DMS 273 (cell line): ENCODE data around the gene WNT16.
A peak's percentile ranks its signal among the peaks of the same experiment; 100 is the strongest.
"Not testable (repeated sequence)": the region's sequence is repeated elsewhere in the genome, so short reads cannot be mapped to it uniquely, and the experiment has no call there.

Experiments used
- DNase-seq: peaks from one replicate; lab custom pipeline; 2025; ENCODE audit not compliant: unreplicated experiment; lab: John Stamatoyannopoulos, UW

The WNT16 gene, protein sequence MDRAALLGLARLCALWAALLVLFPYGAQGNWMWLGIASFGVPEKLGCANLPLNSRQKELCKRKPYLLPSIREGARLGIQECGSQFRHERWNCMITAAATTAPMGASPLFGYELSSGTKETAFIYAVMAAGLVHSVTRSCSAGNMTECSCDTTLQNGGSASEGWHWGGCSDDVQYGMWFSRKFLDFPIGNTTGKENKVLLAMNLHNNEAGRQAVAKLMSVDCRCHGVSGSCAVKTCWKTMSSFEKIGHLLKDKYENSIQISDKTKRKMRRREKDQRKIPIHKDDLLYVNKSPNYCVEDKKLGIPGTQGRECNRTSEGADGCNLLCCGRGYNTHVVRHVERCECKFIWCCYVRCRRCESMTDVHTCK

DNA sequence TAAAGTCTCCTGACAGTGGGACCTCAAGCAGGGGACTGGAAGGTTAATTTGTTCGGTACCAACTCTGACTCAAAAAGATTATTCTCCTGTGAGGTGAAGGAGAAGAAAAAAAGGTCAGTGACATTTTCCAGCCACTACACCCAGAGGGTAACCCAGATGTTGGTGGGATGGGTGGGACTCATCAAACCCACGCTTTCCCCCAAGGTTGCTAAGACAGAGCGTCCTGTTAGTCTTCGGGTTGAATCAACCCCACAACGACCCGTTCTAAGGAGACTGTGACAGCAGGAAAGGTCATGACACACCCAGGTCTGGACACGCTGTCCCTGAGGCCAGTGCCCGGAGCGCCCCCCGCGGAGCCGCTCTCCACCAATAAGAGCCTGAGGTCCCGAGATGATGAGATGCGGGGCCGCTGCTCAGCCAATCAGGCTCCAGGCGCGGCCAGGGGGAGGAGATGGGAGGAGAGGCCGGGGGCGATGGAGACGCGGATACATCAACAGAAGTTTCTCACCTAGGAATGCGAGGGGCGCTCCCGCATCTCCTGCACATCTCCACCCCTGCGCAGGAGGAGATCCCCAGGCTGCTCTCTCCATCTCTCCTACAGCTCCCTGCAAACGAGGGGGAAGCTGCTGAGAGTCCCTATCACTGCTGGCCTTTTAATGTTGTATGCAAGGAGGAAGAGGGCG lies at the start of gene WNT16:
WNT16 (plus strand) TSS at position 493 of the 683 bp plus-strand sequence. CDS start 293 bp downstream, outside the sequence.
- no peak for DNase-seq

DNA sequence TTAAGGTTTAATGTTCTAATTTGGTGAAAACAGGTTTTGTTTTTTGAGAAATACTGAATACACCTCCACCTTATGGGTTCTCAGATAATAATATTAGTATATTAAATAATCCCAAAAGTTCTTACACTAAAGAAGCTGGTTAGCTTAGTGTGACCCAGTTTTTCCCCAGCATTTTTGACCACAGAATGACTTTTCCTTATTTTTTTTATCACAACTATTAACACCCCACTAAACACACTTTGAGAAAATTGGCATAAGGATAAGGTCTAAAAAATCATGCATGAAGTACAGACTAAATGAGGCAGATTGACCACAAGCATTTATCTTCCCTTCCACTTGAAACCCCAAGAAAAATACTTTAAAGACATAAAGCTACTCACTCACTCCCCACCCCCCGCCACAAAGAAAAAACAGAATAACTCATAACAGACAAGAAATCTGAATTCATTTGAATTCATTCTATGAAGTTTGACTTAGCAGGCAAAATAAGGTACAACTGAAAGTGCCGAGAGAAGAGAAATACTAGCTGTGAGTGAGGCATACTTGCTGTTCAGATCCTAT lies 49.7 kb upstream of the WNT16 start:
- DNase-seq: no peak

DNA sequence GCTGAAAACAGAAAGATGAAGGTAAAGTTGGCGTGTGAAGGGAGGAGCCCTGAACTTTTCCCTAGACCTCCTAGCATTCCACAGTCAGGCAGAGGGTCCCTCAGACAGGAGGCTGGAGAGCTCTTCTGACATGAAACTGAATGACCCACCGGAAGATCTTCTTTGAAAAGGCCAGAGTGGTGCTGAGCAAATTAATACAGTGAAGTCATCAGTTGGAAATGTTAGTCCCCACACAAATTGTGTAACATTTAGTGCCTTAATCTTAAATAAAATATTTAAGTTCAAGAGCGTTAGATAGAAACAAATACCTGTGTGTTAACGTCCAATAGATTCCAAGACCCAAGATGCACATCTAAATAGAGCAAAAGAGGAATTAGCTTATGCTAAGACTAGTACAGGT lies 49.0 kb upstream of the WNT16 start:
- DNase-seq: no peak

DNA sequence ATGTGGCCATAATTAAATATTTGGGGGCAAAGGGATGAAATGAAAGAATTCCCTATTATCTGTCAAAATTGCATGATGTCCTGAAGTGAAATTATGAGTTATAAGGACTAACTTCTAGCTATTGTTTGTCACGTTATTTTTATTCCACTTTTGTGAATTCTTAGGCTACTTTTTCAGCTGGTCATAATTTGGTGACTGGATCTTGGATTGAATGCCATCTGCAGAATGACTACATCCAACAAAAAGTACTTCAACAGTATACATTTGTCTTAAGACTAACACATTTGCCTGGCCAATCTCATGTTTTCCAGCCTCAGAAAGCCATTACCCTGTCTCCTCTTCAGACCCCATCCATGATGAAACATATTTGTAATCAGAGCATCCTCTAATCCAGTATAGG lies 48.1 kb upstream of the WNT16 start:
- DNase-seq: no peak

DNA sequence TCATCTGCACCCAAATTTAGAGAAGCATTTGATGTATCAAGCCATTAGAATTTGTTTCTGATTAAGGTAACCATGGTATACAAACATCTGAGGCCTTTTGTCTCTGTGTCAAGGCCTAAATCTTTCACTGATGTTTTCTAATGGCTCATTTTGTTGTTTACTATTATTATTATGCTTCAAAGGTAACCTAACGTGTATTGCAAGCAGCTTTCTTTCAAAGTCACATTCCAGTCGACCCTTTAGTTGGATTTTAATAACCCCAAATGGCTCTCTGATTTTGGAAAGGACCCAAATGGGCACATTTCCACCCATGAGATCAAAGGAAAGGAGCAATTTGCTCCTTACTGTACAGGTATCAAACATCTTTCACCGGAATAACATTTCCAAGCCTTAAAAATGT lies 46.7 kb upstream of the WNT16 start:
- DNase-seq: no peak

DNA sequence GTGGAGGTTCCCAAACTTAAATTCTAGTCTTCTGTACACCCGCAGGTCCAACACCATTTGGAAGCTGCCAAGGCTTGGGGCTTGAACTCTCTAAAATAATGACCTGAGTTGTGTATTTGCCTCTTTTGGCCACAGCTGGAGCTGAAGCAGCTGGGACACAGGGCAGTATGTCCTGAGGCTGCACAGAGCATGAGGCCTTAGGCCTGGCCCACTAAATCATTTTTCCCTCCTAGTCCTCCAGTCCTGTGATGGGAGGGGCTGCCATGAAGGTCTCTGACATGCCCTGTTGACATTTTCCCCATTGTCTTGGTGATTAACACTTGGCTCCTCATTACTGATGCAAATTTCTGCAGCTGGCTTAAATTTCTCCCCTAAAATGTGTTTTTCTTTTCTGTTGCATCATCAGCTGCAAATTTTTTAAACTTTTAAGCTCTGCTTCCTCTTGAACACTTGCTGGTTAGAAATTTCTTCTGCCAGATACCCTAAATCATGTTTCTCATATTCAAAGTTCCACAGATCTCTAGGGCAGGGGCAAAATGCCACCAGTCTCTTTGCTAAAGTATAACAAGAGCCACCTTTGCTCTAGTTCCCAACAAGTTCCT lies 43.6 kb upstream of the WNT16 start:
- no peak for DNase-seq

DNA sequence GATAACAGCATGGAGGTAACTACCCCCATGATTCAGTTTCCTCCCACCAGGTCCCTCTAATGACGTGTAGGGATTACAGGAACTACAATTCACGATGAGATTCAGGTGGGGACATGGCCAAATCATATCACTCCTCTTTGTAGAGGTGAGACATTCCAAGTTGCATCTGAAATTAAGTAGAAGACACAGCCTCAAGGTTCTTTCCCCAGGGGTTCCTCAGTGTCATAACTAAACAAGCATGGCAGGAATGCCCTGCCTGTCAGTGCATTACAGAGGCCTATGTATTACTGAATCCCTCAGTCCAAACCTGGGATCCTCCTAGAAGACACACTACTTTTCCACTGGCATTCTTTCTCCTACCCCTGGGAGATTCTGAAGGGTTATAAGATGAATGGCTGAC lies 42.6 kb upstream of the WNT16 start:
- DNase-seq: no peak

DNA sequence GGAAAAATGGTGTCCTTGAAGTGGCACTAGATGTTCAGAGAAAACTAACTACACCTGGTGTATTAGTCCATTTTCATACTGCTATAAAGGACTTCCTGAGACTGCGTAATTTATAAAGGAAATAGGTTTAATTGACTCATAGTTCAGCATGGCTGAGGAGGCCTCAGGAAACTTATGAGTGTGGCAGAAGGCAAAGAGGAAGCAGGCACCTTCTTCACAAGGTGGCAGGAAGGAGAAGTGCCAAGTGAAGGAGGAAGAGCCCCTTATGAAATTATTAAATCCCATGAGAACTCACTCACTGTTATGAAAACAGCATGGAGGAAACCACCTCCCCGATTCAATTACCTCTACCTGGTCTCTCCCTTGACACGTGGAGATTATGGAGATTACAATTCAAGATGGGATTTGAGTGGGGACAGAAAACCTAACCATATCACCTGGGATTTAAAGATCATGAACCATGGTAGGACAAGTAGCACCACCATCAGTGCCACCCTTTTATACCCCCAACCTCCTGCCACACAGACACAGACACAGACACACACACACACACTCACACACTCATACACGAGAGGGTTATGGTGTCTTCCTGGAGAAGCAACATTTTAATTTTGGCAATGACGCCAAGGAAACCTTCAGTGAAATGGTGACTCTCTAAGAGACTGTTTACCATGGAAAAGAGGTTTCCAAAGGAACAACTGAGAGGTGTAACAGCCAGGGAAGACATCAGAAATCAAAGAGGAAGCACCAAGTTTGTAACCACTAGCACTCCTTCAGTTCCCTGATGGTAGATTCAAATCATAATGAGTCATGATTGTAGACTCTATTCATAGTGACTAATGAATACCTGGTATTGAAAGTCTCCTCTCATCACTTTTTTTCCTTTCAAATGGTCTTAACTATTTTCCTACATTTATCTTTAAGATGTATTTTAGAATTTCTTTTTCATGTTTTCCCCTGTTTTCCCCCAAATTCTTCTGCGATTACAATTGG lies 41.8 kb upstream of the WNT16 start:
- DNase-seq: no peak

DNA sequence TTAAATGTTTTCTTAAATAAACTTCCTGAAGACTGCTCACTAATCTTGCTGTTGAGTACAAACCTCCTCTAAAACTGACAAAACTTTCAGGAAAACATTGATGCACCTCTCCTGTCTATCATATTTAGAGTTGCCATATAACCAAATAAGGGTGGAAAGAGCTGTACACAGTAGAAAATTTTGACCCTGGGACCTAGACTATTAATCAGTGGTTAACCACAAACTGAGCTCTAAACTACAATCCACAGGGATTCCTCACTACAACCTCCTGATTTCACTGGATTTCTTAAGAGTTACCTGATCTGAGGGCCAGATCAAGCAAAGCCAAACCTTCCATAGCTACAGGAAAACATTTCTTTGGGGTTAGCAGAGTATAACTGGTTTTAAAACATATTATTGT lies 39.9 kb upstream of the WNT16 start:
- DNase-seq: no peak

DNA sequence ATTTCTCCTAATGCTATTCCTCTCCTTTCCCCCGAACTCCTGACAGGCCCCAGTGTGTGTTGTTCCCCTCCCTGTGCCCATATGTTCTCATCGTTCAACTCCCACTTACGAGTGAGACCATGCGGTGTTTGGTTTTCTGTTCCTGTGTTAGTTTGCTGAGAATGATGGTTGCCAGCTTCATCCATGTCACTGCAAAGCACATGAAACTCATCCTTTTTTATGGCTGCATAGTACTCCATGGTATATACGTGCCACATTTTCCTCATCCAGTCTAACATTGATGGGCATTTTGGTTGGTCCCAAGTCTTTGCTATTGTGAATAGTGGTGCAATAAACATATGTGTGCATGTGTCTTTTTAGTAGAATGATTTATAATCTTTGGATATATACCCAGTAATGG lies 38.9 kb upstream of the WNT16 start:
- DNase-seq: not testable (repeated sequence)

DNA sequence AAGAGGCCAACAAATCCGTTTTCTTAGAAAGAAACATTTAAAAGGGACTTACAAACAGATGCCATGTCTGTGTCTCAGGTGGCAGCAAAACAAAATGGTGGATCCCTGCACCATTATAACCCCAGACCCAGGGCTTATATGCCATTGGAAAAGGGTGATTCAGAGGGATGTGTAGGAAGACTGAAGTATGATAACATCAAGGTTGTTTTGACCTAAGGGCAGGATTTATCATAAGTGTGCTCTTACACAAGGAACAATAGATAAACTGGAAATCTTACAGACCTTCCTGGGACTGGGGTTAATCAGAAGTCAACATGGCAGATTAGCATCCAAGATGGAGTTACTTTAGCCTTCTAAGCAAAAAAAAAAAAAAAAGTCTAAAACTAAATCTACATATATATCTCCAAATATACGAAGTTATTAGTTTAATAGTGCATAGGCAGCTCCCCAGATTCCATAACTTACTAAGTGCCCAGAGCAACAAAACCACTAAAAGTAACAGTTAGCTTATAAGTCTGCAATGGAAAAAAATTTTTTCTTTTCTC lies 34.3 kb upstream of the WNT16 start:
- no peak for DNase-seq

DNA sequence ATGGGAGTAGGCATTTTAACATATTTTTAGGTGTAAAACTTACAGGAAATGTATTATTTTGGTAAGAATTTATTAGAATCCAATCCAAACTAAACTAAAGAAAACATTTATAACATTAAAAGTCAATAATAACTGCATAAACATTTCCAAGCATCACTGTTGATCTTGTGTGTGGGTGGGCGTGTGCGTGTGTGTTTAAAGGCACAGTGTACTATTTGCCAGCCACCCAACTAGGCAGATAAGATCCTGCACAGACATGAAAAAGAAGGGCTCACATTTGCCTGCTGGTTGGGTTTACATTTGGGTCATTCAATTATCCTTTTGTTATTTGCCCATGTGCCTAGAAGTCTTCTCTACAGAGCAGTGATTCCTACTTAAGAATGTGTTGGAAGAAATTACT lies 31.0 kb upstream of the WNT16 start:
- no peak for DNase-seq

DNA sequence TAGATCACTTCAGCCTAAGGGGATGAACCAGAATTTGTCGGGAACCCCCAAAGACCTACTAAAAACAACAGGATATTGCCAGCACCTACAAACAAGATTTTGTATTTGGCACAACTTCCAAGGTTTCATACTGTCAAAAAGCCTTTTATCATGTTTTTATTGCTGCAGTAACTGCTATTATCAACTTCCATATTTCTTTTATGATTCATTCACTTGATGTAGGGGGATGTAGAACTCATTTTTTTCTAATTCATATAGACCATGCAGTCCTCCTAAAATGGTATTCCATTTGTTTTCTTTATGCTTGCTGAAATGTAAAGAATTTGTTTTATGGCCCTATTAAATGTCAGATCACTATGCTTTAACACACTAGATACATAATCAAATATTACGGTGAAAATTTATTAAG lies 30.0 kb upstream of the WNT16 start:
- DNase-seq: no peak

DNA sequence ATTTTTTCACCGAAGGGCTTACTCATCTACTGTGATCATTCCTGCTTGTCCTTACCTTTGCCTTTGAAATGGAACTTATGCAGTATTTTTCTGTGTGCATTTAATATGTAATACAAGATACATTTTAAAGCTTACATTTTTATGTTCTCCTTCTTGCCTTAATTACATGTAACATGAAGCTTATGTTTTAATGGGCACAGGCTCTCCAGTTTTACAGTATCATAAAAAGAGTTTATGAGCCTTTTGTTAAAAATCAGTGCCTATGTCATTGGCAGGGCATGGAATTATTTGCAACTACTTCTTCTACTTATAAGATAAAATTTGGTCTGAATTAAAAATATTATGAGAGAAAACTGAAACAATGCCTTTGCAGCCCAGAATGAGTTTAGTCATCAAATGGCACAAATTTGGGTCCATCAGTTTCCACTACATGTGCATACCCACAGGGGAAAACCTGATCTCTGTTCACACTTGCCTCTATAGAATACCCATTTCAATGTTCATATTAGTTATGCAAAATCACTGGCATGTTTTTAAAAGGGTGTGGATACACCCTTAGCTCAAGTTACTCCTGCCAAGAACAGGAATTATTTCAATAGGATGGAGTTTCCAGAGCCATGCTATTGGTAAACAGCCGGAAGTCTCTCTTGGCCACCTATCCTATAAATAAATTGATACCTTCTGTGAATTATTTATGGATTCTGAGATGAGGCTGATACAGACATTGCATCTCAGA lies 27.9 kb upstream of the WNT16 start:
- no peak for DNase-seq

DNA sequence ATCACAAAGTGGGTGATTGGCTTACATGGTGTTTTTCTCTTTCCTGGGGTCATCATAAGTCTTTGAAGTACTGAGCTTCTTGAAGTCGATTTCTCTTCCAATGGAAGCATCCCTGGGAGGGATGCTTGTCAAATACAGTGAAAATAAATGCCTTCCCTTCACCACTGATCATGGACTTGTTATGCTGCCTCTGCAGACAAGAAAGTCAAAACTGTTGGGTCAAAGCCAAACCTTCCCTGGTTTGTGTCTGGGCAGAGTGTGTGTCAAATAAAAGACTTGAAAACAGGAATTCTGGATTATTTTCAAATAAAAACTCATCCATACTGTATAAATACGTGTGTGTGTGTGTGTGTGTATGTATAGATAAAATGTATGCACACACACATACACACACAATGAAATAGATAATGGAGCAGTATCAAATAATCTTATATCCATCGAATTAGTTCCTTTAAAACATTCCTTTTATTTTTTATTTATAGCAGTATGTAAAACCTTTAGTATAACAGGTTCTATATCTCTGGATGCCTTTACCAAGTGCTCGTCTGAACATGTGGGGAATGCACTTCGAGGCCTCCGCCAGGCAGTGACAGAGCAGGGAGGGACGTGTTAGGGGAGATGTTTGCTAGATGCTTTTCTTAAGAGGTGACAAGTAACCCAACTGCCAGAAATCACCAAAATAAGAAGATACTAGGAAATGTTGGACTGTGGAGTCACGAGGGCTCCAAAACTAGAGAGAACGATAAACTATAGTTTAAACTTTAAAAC lies 27.2 kb upstream of the WNT16 start:
- DNase-seq: peak; percentile 36

DNA sequence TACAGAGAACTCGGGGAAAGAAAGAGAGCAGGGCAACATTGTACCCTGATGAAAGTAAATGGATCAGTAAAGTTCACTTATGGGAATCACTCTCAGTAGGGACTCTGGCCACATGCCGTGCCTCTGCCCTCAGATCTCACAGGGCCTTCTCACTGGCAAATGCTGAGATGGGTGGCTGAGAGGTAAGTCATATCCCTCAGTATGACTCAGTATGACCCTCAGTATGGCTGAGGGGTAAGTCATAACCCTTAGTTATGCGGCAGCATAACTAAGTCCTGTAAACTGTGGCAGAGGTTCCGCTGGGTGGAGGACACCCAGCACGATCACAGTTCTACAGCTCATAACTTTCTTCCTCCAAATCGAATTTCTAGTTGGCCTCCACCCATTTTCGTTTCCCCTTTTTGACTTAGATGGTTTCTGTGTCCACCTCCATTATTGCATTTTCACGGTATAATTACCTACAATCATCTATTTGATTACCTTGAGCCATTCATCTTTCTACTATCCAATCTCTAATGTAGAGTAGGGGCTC lies 26.5 kb upstream of the WNT16 start:
- DNase-seq: no peak

DNA sequence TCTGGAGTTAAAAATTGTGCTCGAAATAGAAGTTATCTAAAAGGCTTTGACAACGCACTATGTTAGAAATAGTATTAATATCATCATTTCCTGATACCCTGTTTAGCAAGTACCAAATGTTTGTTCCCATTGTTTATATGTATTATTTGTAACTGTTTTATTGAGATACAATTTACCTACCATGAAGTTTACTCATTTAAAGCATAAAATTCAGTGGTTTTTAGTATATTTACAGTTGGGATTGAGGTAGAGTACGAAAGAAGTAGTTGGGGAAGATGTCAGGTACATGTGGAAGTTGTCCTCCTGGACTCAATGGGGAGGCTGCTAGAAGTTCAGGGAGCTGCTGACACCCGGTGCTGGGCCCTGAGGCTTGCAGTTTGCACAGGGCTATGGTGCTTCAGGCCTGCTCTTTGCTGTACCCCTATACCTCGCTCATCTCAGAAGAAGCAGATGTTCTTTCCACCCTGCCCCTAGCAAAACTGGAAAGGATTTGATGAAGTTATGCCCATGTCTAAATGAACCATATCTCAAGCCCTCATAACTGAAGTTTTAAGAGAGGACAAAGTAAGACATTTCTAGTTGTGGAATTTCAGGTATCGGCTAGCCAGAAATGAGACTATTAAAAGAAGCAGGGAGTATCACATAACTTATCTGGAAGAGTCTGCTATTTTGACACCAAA lies 25.2 kb upstream of the WNT16 start:
- DNase-seq: peak; percentile 30

DNA sequence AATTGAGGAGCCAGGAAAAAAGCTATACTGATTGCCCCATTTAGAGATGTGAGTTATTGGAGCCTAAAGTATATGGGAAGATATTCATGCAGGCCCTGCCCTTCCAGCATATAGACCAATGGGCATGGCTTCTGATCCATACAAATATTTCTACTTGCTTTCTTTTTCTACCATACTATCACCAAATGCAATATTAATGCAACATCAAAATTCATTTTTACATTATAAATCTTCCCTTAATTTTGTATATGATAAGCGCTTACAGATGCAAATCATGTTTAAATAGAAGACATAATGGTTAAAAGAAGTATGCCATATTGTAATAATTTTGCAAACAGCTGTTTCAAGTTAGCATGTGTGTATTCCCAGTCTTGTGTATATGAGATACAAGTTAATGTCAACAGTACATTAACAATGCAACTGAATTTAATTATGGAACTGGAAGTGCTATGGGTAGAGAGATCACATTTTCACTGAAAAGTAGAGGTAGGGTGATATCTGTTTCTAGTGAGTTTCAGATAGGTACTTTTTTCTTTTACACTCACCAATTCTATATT lies 24.6 kb upstream of the WNT16 start:
- no peak for DNase-seq
